ENCODE results near the gene GAS7.
"Not testable (repeated sequence)": the region's sequence is repeated elsewhere in the genome, so short reads cannot be mapped to it uniquely, and the experiment has no call there.

The GAS7 gene

DNA sequence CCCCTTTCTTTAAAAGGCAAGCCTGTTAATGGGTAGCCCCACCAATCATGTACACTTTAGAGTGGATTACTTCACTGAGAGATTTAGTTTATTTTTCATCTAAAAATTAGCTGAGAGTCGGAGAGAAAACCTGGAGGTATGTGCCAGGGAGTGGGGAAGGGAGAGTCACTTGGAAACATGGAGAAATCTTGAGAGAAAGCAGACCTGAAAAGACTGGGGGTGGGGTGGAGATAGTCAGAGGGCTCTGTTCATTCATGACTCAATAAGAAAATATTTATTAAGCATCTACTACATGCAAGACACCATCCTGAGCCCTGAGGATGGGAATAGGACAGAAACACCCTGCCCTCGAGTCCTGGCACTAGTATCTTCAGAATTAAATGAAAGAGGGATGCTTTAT is 265.9 kb downstream of the GAS7 start:
- DNase-seq = no peak

DNA sequence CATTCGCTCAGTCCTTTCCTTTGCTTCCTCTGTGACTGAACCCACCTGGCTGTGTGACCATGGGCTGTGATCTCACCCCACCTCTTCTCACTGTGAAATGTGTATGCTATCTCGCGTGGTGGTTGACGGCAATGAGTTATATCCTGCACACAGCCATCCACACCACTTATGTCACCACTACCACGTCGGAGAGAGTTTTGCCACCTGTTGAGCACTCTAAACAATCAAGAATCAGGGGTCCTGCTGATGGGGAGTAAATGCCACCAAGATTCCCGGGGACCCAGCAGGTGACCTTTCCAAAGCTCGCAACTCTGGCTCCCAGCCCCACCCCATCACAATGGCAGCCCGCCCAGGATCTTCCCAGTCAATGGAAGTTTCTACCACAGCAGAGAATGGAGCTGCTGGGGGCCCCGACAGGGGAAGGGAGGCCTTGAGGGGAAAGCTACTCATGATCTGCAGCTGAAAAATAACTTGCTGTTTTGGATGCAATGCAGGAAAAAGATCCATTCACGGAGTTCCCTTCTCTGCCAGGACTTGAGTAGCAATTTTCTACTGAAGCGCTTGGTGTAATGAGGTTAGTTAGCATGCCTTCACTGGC is 267.2 kb downstream of the GAS7 start:
- DNase-seq = no peak

DNA sequence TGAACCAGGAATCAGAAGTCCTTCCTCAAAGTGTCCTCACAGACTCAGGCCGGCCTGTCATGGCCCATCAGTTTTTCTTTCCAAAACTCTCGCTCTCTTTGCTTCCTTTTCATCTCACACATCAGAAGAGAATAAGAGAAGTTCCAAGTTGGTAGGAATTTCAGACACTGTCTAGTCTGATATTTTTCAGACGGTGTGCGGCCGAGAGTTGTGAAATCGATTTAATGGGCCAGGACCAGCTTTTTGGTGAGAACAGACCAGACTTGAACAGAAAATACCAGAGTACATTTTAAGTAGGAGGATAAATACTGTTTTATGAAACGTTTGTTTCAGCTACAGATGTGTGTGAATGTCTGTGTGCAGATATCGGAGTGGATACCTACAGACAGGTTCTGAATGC is 268.5 kb downstream of the GAS7 start:
- DNase-seq = no peak

DNA sequence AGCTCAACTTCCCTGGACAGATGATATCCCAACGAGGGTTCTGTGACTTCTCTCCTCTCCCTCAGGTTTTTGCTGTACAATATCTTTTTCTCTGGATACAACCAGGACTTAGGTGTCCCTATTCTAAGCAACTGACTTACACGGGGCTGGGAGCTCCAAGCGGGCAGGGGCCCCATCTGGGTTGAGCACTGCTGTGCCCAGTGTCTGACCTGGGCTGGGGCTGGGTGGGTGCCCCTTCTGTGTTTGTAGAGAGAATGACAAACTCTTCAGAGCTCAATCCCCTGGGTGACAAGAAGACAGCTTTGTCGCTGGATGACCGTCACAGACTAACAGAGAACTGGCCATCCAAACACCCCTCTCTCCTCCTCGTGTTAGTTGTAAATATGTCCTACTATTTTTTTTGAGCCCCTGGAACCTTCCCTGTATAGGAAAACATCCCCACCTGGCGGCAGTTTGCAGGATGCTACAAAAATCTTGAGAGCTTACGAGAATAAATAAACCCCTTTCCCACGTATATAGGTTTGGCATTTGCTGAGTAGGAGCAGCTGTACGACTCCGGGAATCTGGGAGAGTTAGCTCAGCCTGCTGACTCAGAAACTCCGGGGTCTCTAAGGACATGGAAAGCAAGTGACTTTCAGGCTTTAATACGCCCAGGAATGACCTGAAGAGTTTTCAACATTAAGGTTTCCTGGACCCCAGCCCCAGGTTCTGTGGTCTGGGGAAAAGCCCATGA is 269.6 kb downstream of the GAS7 start:
- no peak for DNase-seq

DNA sequence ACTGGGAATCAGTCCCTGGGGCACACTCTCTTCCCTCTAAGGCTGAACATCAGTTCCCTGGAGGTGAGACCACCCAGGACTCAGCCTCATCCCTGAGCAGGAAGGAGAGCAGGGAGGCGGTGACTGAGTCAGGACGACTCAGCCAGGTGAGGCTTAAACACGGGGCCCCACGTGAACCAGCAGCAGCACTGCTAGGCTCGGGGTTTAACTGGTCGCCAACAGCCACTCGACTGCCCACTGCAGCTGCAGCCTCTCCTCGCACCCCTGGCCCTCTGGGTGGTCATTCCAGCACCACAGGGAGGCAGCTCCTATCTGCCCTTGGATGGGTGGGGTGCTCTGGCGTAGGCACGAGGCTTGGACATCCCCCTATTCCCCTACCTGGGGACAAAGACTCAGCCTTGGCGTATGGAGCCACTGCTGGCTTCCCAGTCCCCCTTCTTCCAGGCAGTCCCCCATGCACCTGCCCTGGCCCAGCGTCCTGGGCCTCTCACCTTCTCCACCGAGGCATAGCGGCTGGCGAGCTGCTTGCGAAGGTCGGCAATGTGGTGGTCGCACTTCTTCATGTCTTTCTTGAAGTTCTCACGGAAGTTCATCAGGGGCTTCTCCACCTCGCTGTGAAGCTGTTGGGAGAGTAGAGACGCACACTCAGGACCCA is 272.1 kb downstream of the GAS7 start:
- no peak for DNase-seq

DNA sequence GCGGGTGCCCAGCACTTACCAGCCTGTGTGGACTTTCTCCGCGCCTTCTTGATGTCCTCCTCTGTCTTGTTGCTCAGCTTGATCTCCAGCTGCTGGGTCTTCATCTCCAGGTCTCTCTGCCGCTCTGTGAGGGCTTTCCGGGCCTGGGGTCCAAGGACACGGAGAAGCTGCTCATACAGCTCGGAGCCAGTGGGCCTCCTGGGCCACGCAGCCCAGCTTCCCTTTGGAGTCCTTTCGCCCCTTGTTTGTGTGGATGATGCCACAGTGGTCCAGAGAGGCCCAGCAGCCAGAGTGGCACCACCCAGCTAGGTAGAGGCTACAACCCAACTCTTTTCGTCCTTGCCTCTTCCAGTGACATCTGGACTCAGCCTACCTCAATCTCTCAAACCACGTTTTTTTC is 272.9 kb downstream of the GAS7 start:
- no peak for DNase-seq

DNA sequence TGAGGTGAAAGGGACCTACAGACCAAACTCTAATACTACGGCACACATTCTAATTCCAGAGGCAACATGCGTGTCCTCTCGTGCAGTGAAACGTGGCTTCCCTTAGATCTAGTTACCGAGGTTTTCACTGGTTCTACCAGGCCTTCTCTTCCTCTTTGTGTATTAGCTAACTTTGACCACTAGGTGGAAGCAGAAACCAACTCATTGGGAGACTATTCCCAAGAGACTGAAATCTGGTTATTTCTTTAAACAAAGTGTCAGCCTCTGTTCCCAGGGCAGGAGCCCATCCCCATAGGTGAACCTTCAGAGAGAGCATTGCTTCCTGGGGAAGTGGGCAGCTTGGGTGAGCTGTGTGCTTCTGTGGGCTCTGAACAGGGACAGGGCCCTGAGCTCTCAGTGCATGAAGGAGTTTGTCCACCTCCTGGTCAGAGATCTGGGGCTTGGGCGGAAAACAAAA is 273.6 kb downstream of the GAS7 start:
- DNase-seq = peak; percentile 7

DNA sequence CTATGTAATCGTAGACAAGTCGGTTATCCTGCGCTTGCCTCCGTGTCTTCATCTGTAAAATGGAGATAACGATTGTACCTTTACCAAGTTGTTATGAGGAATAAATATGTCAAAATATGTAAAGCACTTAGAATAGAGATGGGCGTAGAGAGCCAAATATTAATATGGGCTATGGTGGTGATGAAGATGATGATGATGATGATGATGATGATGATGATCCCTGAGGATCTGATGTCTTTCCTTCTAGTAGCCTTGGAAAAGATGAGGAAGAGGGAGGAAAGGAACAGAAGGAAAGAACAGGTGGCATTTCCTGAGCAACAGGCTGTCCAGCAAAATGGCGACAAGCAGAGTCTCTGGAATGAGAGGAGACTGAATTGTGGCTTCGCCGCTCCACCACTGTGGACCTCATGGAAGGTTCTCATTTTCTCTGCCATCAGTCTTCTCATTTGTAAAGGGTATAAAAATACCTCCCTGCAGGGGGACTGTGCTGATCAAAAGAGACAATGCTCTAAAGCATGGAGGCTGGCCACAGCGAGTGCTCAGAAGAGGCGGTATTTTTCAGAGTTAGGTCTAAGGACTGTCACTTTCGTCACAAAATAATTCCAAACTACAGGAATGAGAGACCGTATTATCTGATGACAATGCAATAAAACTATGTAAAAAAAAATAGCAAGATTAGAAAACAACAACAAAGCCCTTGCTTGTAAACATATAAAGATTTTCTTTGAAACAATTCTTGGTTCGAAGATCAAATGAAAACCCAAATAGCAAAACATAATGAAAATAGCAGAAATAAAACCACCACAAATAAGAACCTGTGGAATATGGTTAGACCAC is 276.2 kb downstream of the GAS7 start:
- DNase-seq = no peak

DNA sequence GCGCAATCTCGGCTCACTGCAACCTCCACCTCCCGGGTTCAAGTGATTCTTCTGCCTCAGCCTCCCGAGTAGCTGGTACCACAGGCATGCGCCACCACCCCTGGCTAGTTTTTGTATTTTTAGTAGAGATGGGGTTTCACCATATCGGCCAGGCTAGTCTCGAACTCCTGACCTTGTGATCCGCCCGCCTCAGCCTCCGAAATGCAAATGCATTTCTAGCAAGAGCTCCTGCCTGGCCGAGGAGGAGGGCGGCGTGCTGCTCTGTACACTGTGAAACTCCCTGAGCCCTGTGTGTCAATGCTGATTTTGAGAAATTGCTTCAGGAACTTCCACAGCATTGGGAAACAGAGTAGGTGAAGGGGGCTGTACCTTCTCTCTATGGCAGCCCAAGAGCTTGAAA is 277.2 kb downstream of the GAS7 start:
- not testable (repeated sequence) for DNase-seq

DNA sequence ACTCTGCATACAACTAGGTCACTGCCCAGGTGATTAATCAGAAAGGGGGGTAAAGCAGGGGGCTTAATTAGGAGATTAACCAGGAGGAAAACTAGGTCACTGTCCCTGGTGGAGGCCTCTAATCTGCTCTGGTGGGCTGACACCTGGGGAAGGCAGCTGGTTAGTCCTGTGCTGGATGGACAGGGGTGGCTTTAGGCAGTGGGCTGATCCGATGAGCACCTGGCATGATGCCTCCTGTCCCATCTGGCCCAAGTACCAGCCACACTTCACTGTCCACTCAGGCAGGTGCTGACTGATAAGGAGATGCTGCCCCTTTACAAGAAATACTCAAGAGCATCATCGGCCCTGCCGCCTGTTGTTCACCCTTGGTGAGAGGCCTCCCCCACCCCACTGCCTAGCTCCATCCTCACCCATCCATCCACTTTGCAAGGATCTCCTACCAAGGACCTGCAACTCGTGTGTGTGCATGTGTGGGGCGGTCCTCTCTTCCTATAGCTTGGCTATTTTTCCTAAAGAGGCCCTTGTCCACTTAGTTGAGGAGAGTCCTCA is 279.5 kb downstream of the GAS7 start:
- no peak for DNase-seq

DNA sequence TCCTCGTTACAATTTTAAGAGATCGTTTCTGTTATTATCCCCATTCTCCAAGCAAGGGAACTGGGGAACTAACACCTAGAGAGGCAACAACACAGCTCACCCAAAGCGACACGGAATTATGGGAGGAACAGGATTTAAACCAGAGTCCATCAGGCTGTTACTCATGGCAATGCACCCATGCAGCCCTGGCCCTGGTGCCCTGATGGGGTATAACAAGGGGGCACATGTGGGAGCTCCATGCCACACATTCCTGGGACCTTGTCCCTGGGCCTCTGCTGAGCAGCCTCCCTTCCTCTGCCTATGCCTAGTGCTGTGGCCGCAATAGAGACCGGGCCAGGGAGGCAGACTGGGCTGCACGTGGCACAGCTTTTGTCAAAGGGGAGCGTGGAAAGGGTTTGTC is 280.1 kb downstream of the GAS7 start:
- DNase-seq = no peak

DNA sequence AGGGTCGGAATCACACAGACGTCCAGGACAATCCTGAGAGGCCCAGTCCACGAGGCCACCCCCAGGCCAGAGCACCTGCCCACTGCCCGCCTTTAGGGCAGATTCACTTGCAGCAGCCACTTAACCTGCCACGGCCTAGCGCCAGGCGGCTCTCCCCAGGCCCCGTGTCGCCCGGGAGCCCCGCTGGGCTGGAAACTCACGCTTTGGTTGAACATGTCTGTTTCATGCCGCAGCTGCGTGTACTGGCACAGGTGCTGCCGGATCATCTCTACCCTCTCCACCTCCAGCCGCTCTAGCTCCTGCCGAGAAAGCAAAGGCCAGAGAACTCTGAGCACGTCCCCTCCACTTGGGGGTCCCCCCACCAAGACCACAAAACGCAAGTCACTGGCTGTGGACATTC is 280.6 kb downstream of the GAS7 start:
- no peak for DNase-seq

DNA sequence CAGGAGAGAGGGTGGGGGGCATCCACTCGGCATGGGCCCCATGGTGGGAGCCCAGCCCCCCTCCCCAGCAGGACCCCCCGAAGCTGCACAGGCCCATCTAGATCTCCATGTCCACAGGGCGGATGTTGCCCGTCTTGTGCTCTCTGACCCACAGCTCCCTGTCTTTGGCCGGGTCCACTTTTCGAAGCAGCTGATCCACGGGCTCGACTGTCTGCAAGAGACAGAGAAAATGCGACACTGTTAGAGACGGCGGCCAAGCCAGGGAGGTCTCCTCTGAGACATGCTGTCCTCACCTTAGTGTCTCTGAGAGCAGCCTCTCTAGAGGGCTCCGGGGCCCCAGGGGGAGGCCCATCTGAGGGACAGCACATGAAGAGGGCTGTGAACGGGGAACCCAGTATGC is 281.3 kb downstream of the GAS7 start:
- no peak for DNase-seq

DNA sequence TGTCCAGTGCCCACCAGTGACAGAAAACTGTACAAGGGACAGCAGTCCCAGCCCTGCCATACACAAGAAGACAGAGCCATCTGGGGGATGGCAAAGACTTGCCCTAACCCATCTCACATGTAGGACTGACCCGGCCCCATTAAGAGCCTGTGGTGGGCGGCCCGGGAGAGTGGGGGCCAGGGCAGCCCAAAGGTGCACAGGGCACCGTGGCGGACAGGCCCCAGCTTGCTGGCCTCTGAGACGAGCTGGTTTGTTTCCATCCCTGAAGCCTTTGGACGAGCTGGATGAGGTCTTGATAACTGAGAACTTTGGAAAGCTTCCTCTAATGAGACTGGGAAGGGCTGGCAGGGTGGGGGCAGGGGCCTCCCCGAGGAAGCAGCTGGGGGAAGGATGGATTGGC is 282.3 kb downstream of the GAS7 start:
- DNase-seq = no peak

DNA sequence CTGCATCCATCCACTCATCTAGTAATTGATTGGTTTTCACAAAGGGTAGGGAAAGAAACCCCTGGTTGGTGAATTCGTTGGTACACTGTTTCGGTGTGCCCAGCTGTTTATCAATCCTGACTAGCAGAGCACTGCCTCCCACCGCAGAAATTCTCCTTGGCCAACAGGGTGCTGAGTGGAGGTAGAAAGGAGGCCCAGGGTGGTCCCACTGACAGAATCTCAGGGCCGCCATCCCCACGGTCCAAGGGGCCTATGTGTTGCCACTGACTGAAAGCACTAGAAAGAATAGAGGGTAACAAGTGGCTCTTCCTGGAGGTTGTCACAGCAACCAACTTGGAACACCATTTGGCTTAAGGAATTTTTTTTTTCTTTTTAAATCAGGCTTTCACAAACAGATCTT is 284.9 kb downstream of the GAS7 start:
- DNase-seq = no peak

DNA sequence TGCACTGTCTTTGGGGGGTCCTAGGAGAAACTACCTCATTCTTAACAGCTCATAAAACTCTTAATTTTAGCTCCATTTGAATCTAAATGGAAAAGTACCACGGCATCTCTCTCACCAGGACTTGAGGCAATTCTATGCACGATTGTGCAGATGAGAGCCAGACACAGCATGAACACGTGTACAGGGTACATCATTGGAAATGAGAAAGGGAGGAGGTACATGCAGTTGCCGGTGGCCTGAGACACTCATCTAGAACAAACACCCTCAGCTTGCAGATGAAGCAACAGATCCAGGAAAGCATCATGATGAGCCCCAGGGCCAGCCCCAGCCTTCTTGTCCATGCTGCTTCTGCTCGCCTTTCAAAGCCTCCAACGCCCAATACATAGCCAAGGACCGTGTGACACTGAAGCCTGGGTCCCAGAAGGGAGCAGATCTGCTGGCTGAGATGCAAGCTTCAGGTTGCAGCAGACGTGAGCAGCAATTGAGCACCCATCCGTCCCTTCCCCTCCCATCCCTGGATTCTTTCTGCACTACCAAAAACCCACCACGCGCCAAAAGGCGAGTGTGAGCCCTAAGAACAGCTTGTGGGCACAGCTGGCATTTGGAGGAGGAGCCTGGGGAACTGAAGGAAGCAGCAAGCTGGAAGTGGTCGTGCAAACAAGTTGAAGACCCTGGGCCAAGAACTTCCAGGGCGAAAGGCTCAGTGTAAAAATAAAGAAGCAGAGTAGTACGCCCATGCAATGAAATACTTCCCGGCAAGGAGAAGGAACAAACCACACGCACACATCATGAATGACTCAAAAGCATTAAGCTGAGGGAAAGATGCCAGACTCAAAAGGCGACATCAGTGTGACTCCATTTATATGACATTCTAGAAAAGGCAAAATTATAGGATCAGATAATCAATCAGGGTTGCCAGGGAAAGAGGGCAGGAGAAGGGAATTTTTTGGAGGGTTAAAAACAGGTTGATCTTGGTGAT is 286.0 kb downstream of the GAS7 start:
- no peak for DNase-seq

DNA sequence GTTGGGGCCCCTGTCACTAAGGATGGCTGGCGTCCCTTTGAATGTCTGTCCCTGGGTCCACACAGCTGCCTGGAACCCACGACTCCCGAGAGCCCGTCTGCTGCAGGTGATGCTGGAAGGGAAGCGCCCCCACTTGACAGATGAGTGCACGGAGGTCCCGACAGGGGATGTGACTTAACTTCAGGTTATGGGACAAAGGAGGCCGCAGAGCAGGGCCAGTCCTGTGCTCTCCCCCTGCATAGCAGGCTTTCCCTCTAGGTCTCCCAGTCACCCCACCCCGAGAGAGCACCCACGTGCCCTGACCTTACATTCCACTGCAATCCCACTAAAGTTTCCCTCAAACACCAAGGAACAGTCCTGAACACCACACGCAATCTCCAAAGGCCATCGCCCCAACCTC is 287.3 kb downstream of the GAS7 start:
- no peak for DNase-seq

DNA sequence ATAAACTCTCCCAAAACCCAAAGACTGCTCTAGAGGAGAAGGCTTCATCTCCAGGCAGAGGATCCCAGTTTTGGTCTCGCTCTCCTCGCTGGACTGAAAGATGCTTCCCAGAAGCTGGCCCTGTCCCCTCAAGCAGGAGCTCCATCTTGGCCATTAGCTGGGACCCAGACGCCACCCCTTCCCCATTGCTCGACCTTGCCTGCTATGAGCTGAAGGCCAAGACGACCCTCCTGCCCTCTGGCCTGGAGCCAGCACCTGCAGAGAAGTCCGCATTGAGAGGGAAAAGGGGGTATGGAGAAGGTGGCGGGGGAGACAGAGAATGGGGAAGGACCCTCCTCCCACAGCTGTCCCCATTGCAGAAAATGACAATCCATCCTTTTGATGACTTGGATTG is 289.8 kb downstream of the GAS7 start:
- no peak for DNase-seq

DNA sequence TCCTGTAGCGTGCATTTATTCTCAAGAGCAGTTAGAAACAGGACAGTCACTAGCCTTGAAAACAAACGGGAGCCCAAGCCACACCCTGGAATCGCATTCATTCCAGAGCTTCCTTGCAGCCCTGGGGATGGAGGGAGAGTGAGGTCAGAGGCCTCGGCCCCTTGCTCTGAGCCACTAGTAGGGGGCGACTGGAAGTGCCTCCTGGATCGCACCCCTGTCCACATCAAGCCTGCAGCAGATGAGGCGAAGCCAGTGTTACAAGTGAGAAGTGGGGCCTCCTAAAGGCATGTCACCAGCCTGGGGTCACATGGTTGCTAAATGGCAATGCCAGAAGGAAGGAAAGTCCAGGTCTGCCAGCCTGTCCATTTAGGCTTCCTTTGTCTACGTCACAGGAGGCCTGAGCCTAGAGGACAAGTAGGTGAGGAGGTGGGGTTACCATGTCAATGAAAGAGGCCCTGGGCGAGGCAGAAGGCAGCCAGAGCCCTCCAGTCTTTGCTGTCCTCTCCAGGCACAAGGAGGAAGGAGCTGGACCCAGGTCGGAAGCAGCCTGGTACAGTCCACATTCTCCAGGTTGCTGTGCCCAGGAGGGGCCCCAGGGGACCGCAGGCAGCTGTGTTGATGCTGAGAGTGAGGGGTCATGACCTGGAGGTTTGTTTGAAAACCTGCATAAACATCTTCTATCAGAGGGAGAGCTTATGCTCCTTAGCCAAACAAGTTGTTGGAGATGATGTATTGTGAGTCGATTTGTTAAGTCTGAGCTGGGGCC is 290.3 kb downstream of the GAS7 start:
- no peak for DNase-seq

DNA sequence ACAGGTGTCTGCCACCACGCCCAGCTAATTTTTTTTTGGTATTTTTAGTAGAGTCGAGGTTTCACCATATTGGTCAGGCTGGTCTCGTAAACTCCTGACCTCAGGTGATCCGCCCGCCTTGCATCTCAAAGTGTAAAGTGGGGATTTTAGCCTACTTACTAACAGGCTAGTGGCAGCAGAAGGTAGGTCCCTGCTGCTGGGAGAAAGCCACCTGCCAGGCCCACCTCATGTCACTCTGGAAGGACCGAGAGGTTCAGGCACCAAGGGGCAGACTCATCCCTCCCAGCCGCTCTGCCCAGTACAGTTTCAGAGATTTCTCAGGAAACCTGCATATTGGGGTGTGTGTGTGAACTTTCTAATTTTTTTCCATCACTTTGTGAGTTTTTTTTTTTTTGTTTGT is 291.3 kb downstream of the GAS7 start:
- DNase-seq = no peak

DNA sequence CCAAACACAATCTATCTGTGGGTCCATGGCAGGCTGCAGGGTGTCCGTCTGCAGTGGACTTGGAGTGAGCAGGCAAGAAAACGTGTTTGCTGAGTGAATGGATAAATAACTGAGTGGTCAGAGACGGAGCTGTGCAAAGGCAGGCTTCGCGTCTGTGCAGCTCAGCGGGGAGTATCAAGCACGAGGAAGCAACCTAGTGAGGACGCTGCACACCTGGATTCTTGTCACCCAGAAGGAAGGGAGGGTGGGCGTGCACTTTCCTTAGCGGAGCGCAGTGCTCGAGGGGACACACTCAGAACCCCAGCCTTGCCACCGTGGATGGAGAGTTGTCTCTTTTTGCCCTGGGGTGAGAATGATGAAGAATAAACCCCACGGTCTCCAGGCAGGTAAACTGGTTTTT is 291.8 kb downstream of the GAS7 start:
- DNase-seq = no peak

All from NCI-H1092 (cell line).